RPMI7951 (cell line): ENCODE measurements around the gene AFTPH. TPM values are rescaled to one million over a fixed set of nuclear protein-coding genes. Genes with fewer than 3 reads are reported as not detected.

Source experiments
- DNase-seq: peaks from one replicate; pipeline ENCODE4 v3.0.0-alpha.2; 2012; ENCODE audit warnings: low read depth
- total RNA-seq: library from RNA; depleted of rRNA; stranded (reverse); fragments of >200 nt; shearing (Covaris generic); gene quantifications from 2 replicates; pipeline ENCODE4 v1.2.3, GENCODE V29; 2014

AFTPH gene
- total RNA-seq, 1 experiment from 2014 or later: 29.1 TPM

DNA sequence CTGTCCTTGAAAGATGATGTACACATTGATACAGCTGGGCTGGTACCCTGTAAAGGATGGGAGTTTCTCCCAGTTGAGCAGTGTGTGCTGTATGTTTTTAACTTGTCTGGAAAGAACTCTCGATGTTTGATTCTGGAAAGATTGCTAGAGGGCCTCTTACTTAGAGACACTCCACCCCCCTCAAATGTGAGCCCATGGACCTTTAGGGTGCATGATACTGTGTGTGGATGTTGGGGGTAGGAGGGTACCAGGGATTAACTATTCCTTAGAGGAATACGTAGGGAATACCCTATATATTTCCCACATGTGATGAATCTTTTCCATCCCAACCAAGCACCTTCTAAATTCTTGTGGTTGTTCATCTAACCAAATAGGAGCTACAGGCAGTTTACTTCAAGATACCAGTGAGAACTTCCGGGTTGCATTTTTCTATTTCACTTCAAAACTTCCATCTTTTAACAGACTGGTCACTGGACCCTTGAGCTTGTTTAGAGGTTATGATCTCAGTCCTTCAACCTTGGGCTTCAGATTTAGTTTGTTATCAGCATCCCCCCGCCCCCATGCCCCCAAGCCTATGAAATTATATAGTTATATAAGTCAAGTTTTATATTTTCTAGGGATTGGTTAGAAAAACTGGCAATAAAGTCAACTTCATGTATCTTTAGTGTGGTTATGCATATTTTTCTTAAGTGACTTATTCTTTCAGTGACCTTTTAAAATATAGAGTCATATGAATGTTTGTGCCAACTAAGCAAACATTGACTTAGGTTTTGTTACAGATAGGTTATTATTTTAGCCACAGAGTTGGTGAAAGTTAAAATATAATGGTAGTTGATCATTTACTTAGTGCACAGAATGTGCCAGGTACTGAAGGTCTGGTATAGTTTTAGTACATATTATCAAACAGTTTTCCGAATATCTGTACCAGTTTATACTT is 18.2 kb downstream of the AFTPH start:
- DNase-seq: no peak

DNA sequence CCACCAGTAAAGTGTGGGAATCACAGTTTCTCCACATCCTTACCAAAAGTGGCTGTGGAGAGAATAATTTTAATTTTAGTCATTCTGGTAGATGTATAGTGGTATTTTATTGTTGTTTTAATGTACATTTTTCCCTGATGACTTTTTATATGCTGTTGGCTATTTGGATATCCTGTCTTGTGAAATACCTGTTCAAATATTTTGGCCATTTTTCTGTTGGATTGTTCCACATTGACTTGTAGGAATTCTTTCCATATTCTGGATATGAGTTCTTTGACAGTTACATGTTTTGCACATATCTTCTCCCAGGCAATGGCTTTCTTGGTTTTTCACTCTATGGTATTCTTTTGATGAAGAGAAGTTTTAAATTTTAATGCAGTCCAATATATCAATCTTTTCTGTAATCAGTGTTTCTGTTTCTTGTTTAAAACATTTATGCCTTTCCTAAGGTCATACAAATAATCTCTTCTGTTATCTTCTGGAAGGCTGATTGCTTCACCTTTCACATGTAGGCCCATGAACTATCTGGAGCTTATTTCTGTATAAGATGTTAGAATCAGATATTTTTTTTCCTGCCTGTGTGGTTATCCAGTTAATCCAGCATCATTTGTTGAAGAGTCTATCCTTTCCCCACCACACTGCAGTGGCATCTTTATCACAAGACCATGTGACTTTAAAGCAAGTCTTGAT is 19.0 kb downstream of the AFTPH start:
- no peak for DNase-seq

DNA sequence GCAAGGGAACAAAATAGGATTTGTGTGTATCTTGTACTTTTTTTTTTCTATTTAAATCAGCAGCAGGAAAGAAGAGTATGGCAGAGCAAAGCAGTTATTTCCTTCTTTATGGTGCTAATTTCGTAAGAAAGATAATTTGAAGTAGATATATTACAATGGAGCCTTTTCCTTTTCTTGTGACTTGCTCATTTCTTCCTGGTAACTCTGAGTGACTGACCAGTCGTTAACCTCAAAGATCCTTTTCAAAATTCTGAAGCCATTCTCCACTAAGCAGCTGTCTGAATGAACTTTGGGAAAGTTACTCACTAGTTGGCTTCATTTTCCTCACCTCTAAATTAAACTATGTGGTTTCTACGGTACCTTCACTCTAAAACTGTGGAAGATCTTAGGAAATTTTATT is 24.6 kb downstream of the AFTPH start:
- no peak for DNase-seq

DNA sequence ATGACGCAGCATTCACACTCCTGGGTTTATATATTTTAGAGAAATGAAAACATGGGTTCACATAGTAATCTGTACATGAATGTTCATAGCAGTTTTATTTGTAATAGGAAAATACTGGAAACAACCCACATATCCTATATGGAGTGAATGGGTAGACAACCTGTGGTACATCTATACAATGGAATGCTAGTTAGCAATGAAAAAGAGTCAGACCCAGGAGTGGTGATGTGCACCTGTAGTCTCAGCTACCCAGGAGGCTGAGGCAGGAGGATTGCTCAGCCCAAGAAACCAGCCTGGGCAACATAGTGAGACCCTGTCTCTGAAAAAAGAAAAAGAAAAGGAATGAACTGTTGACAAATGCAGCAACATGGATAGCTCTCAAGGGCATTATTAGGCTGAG is 25.9 kb downstream of the AFTPH start:
- DNase-seq: no peak

DNA sequence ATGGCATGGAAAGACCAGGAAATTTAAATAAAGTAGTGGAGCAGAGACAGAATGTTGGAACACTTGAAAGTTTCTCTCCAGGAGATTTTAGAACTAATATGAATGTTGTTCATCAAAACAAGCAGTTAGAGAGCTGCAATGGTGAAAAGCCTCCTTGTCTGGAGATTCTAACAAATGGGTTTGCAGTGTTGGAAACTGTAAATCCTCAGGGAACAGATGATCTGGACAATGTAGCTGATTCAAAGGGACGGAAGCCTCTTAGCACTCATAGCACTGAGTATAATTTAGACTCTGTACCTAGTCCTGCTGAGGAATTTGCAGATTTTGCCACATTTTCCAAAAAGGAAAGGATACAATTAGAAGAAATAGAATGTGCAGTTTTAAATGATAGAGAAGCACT is 27.7 kb downstream of the AFTPH start:
- DNase-seq: peak; percentile 10

DNA sequence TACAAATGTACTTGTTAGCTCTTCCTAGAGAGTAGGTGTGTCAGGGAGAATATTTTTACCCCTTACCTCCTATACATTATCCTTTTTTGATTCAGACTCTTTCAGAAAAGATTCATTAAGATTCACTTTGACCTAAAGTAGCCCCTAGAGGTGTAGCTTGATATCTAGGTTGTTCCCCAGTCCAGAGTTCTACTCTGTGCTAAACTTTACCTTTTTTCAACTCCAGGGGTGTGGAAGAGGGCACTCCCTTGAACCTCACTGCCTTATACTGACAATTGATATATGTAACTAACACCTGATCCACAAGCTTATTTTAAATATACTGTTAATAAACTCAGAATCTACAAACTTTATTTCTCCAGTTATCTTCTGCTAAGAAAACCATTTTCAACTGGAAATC is 30.0 kb downstream of the AFTPH start:
- no peak for DNase-seq

DNA sequence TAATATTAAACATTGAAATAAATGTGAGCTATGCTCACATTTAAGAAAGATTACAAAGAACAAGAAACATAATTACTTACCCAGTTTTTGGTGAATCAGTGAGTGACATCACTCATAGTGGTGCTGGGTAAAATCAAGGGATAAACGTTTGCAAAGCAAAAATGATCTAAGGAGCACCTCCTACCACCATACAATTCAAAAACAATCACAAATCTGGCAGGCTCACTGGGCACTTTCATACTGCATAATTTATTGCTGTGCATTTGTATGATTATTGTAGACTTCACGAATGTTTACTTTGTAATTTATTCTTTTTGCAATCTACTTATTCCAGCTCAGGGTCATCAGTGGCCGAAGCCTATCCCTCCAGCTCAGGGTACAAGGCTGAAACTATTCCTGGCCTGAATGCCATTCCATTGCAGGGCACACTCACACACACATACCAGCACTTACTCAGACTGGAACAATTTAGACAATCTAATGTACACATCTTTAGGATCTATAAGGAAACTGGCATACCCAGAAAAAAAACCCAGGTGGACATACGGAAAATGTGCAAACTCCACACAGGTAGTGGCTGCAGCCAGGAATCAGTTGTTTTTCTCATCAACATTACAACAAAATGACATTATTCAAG is 34.4 kb downstream of the AFTPH start:
- no peak for DNase-seq

DNA sequence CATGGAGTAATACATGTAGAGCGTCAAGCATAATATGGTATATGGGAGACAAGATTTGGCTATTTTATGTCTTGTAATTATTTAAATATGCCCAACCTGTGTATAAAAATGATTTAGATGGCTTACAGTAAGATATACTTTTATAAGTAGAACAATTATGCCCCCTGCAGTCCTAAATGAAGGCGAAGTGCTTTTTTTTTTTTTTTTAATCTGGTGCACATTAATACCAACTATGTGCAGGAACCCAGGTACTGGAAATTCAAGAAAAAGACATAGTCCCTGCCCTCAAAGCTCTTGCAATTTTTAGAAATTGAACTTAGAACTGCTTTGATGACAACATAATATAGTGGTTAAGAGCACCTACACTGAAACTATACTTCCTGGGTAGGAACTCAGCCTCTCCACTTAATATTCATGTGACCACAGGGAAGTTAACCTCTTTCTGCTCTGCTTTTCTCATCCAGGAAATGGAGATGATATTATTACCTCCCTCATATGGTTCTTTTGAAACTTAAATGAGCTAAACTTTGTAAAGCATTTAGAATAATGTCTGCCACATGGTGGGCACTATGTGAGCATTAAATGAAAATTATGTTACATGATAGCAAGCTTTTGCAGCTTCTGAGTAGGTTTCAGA is 38.1 kb downstream of the AFTPH start:
- DNase-seq: peak; percentile 13

DNA sequence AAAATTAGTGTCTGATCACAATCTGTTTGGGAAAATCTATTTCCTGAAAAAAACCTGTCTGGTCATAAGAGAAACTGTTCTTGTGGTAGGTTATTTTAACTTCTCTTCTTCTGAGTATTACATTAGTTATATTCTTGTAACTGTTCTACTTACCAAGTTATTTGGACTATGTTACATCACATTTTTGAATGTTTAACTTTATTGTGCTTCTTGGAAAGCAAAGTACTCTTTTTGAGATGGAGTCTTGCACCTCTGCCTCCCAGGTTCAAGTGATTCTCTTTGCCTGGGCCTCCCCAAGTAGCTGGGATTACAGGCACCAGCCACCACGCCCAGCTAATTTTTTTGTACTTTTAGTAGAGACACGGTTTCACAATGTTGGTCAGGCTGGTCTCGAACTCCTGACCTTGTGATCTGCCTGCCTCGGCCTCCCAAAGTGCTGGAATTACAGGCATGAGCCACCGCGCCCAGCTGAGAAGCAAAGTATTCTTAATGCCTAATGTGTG is 39.4 kb downstream of the AFTPH start:
- no peak for DNase-seq

DNA sequence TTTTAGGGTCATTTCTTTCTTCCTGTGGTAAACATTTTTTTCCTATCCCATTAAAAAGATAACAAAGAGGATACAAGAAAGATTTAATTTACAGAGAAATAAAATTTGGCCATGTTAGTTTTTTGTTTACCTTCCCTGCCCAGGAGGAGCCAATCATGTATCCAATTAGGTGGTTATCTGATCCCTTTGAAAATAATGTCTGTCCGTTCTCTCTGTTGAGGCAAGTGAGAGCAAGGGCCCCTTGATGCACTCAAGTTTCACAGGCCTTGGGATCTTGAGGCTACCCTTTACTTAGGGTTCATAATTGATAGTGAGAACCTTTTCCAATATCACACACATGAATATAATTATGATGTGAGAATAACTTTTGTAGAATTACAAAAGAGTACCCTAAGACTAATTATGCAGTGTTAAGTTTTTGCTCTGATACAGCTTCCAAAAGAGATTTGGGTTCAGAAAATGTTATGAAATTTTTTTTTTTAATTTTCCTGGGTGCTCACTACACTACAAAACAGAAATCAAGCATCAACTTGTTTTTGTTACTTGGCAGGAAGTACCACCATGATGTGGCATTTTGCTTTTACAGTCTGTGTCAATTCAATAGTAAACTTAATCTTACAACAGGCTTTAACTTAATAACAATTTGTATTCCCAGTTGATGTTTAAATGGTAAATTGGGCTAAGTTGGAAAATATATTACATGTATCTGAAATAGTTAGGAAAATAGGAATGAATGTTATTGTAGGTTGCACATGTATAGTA is 42.0 kb downstream of the AFTPH start:
- DNase-seq: no peak

DNA sequence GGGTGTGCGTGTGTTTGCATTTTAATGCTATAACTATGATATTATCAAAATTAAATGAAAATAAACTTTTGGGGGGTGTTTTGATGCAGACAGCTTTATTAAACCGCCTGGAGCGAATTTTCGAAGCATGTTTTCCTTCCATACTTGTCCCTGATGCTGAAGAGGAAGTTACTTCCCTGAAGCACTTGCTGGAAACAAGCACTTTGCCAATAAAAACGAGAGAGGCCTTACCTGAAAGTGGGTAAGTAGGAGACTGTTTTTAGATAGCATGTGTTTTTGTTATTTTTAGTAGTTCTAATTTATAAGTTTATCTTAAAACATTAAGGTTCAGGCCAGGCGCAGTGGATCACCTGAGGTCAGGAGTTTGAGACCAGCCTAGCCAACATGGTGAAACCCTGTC is 43.3 kb downstream of the AFTPH start:
- no peak for DNase-seq

DNA sequence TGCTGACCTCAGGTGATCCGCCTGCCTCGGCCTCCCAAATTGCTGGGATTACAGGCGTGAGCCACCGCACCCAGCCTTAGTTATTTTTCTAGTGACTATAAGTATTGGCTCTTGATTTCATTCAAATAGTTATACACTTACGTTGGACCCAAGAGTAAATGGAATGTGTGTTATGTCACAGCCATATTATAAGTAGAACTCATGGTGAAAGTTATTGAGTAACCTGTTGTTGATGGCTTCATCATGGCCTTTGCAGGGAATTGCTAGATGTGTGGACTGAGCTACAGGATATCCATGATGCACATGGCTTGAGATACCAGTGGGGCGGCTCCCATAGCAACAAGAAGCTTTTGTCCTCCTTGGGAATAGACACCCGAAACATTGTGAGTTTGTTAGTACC is 44.7 kb downstream of the AFTPH start:
- no peak for DNase-seq

DNA sequence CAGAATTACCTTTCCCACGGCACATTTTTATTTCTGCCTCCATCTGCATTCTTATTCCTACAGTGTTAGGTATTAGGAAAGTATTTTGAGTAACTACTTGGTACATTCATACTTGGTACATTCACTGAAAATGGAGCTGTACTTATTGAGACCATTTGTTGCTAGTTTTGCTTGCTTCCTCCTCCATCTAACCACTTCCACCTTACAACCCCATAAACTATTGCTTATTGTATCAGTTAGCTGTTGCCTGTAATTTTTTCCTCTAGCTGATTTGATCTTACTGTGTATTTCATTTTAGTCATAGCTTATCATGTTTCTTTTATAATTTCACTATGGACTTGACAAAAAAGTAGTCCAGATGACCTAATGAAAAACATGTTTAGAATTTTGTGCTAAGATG is 50.7 kb downstream of the AFTPH start:
- no peak for DNase-seq

DNA sequence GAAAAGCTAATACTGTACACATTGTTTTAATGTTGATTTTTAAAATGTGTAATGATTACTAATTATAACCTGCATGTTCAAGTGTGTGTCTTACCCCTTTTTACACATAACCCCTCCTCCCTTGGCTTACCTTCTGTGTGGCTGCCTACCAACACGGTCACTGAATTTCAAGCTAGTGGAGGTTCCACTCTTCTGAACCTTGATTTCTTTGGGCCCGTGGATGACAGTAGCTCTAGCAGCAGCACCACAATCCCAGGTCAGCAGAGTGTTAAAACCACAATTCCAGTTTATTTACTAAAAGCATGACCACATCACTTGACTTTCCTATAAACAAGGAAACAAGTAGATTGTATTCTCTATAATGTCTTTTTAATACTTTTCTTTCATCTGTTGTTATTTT is 56.9 kb downstream of the AFTPH start:
- DNase-seq: no peak

DNA sequence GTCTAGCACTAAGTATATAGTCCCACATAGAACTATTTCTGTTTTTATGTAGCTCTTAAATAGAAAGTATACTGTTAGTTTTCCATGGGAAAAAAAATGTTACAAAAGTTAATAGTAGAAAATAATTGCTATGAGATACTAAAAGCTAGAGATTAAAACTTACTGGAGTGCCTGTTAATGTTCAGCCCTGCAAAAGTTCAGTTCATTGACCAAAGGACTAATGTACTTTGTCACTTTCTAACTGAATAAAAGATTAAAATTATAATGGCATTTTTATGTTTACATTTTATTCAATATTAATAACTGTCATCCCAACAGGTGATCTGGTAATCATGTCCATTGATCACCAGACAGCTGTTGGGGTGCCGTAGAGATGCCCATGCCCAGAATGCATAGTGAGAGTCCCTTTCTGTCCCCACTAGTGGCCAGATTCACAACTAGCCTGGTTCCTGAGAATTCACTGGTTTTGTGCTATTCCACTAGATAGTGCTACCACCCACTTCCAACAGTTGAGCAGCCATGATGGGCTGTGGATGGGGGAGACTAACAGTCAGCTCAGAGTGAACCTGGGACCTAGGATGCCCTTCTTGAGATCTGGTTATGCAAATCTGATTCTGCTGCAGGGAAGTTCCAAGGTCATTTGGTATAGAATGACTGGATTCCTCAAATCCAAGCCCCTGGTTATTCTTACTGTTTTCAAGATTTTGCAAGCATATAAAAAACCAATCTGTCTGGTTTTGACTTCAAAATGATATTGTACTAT is 57.8 kb downstream of the AFTPH start:
- DNase-seq: no peak

DNA sequence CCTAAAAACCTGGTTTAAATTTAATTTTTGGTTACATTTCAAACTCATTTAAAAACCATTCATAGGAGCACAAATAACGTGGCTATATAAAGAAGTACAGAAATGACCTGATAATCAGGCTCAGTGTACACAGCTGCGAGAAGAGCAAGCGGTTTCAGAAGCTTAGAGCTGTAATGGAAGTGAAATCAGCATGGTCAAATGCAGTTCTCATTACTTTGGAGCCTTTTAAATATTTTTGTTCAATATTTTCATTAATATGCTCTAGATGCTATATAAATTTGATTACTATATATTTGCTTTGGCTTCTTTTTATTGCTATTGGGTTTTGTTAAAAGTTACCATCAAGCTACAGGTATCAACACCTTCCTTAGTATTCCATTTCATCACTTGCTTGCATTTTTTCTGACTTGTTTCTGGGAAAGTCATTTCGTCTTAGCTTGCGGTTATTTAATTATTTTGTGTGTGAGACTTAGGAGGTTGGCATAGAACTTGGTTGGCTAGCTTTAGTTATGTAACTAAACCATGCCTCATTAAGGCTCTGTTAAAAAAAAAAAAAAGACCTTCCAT is 58.7 kb downstream of the AFTPH start:
- DNase-seq: no peak

DNA sequence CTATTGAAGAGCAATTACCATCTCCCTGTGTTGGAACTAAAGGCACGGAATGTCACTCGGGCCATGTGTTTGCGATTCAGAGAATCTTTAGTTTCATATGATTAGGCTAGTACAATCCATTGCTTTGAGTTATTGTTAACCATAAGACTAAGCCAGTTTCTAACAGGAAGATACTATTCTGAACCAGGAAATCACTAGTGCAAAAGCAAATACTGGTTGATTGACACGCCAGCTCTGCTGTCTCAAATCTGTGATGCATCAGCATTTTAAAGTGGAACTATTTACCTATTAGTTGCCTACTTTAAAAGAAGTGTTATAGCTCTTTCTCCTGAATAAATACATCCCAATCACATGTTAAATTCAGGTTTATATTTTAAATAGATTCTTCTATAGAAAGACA is 61.9 kb downstream of the AFTPH start:
- no peak for DNase-seq

DNA sequence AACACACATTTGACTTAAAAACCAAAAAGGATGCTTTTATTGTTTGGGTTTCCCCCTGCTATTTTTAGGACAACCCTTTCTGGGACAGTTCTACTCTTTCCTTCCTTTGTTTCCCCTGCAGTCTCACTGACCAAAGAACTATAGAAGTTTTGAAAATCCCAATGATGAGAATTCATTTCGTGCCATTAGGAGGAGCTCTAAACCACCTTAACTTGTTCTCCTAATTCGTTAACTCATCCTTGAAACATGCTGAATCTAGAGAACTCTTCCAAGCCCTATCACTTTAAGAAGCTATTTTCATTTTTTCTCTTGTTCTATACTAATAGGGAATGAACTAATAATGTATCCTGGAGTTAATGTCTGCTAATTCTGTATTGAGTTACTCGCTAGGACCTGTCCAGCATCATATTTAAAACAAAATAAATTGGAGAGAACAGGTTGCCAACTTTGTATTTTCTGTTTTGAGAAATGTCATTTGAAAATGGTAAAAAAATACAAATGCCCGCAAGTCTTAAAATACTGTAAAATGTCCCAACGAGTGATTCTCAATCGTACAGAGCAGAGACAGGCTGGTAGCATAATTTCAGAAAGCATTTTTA is 62.9 kb downstream of the AFTPH start:
- DNase-seq: peak; percentile 59

DNA sequence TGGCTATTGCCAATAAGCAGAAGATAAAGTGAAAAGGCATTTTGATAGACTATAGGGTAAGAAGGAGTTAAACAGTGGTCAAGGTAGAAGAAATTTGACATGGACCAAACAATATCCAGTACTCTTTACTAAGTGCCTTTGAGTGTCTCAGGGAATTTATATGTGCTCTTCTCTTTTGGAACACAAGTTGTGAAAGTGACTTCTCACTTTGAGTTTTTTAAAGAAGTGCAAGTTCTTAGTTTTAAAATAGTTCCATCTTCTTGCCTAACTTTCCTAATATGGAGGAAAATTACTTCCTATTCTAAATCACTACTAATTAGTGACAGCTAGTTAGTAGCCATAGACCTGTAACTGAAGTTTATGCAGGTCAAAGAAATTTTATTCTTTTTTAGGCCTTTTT is 63.4 kb downstream of the AFTPH start:
- no peak for DNase-seq

DNA sequence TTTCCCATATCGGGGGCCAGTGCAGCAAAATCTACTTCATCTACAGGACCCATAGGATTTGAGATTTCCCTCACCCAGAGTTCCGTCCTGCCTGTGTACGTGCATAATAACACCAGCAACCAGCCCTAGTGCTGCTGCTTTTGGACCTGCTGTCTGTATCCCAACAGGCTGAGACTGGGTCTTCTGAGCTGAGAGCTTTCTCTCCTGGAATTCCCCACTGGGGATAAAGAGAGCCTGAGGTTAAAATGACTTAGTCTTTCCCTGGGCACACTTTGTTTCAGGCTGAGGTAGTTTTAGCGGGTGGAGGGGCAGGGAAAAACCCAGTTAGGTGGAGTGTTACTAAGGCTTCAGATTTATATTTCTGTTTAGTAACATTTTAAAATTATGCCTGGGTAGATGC is 67.1 kb downstream of the AFTPH start:
- no peak for DNase-seq
